GM23248 (cell line): ENCODE measurements around the gene TOP3B.

Experiments used
- EZH2 ChIP-seq: fragments of 200-600 bp; sonication (generic); IDR thresholded peaks from 2 replicates; pipeline ENCODE4 v1.6.1; 2018; ENCODE audit warnings: antibody characterized with exemption, mild to moderate bottlenecking; ENCODE audit not compliant: insufficient read depth, poor library complexity, severe bottlenecking
- EZH2phosphoT487 ChIP-seq: fragments of 200-600 bp; sonication (generic); IDR thresholded peaks from 2 replicates; pipeline ENCODE4 v1.6.1; 2018; ENCODE audit warnings: antibody characterized with exemption, moderate library complexity, mild to moderate bottlenecking, low read depth; ENCODE audit not compliant: insufficient read depth

DNA sequence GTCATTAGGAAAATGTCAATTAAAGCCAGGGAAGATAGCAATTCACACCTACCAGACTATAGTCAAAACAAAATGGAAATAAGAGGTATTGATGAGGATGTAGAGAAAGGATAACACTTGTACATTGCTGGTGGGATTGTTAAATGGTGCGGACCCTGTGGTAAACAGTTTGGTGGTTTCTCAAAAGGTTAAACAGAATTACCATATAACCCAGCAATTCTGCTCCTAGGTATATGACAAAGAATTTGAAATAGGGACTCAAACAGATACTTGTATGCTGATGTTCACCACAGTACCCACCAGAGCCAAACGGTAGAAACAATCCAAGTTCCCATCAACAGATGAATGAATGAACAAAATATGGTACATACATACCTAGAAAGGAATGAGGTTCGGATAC, 33.0 kb upstream of the TOP3B start:
- TF ChIP-seq EZH2phosphoT487 (no peak), EZH2 (no peak)
